GM12892 (cell line): ENCODE results near the gene ATF5. TPM values are rescaled to one million over a fixed set of nuclear protein-coding genes. Genes with fewer than 3 reads are reported as not detected.

ENCODE experiments used
- DNase-seq: peaks from one replicate; pipeline ENCODE4 v3.0.0; 2011; ENCODE audit not compliant: insufficient read length
- FAIRE-seq: peaks from 2 replicates; lab custom pipeline; 2011; peaks lifted over from hg19 to GRCh38; lab: Jason Lieb, UNC
- POLR2A ChIP-seq: IDR thresholded peaks from 2 replicates; pipeline ENCODE4 v1.6.1; 2011; ENCODE audit warnings: low read depth, low read length, control low read depth
- POLR2AphosphoS5 ChIP-seq: IDR thresholded peaks from 2 replicates; pipeline ENCODE4 v1.6.1; 2011; ENCODE audit warnings: low read depth, low read length, control low read depth
- TAF1 ChIP-seq: IDR thresholded peaks from 2 replicates; pipeline ENCODE4 v1.6.1; 2011; ENCODE audit warnings: low read depth, mild to moderate bottlenecking, control low read depth, low read length, borderline replicate concordance
- polyA plus RNA-seq: library from polyadenylated mRNA; unstranded; fragments of >200 nt; gene quantifications from one replicate; pipeline ENCODE4 v1.2.1, GENCODE V29; 2012; ENCODE audit warnings: missing spikeins, inconsistent platforms; ENCODE audit not compliant: missing spikeins

The ATF5 gene
- polyA plus RNA-seq, result 175 TPM

- FAIRE-seq (peak; percentile 94), DNase-seq (peak; percentile 93)
- peak; percentile 98 for TF ChIP-seq POLR2A
- TF ChIP-seq POLR2AphosphoS5, result peak; percentile 96
- TF ChIP-seq TAF1, result peak; percentile 96
Observed at GRCh38 chr19:49929121-49929610, at the start of gene ATF5, which contains the start of gene NUP62. TSS of gene ATF5 (plus strand) at chr19:49929205. CDS start at chr19:49930851, 1,646 bp downstream. TSS of gene NUP62 (minus strand) at chr19:49929504. CDS start at chr19:49909807, 19,697 bp downstream.

- peak; percentile 70 for FAIRE-seq
- no peak for DNase-seq
- no peak for TF ChIP-seq POLR2A
- no peak for TF ChIP-seq POLR2AphosphoS5
- no peak for TF ChIP-seq TAF1
Observed at GRCh38 chr19:49879243-49879963, 49.6 kb upstream of the ATF5 start.

- TF ChIP-seq TAF1 (no peak), POLR2AphosphoS5 (no peak), POLR2A (no peak)
Observed at GRCh38 chr19:49880162-49880869, 48.7 kb upstream of the ATF5 start.

GRCh38 chr19:49881186-49881585, 47.8 kb upstream of the ATF5 start:
- DNase-seq, result no peak
- FAIRE-seq, result no peak
- TF ChIP-seq TAF1 (no peak), POLR2A (no peak), POLR2AphosphoS5 (no peak)

More at GRCh38 chr19:49880162-49880869, 48.7 kb upstream of the ATF5 start:
- no peak for FAIRE-seq
- no peak for DNase-seq

- FAIRE-seq (no peak), DNase-seq (no peak)
- TF ChIP-seq POLR2AphosphoS5 (no peak), TAF1 (no peak), POLR2A (no peak)
Observed at GRCh38 chr19:49881672-49882394, 47.2 kb upstream of the ATF5 start.

GRCh38 chr19:49882643-49883042, 46.4 kb upstream of the ATF5 start:
- TF ChIP-seq POLR2A (no peak; the same call in 1 of the 2 replicates), POLR2AphosphoS5 (no peak), TAF1 (no peak)
- DNase-seq (no peak), FAIRE-seq (no peak)

- no peak for FAIRE-seq
Observed at GRCh38 chr19:49883094-49883493, 45.9 kb upstream of the ATF5 start.

GRCh38 chr19:49884109-49884508, 44.9 kb upstream of the ATF5 start:
- FAIRE-seq (no peak), DNase-seq (no peak)
- no peak for TF ChIP-seq TAF1

More at GRCh38 chr19:49883094-49883493, 45.9 kb upstream of the ATF5 start:
- DNase-seq, result no peak
- no peak for TF ChIP-seq POLR2A
- no peak for TF ChIP-seq TAF1
- TF ChIP-seq POLR2AphosphoS5, result no peak

- no peak for FAIRE-seq
Observed at GRCh38 chr19:49884760-49885159, 44.2 kb upstream of the ATF5 start.

GRCh38 chr19:49887037-49887664, 41.9 kb upstream of the ATF5 start:
- TF ChIP-seq POLR2AphosphoS5, result peak; percentile 34; the same call in 1 of the 2 replicates
- no peak for TF ChIP-seq TAF1
- peak; percentile 23; the same call in 1 of the 2 replicates for TF ChIP-seq POLR2A
- FAIRE-seq (peak; percentile 62), DNase-seq (no peak)

More at GRCh38 chr19:49884760-49885159, 44.2 kb upstream of the ATF5 start:
- TF ChIP-seq TAF1, result no peak
- no peak for TF ChIP-seq POLR2A
- TF ChIP-seq POLR2AphosphoS5, result no peak
- DNase-seq, result no peak

- FAIRE-seq (peak; percentile 89), DNase-seq (no peak)
- TF ChIP-seq POLR2AphosphoS5 (peak; percentile 64; the same call in 1 of the 2 replicates), TAF1 (no peak), POLR2A (no peak)
Observed at GRCh38 chr19:49887665-49888509, 41.1 kb upstream of the ATF5 start.
